Measurements from ENCODE around the gene KRT81. TPM values are rescaled to one million over a fixed set of nuclear protein-coding genes. Genes with fewer than 3 reads are reported as not detected.

Gene KRT81
- total RNA-seq, 1 experiment from 2014 or later: 0.90 TPM

DNA sequence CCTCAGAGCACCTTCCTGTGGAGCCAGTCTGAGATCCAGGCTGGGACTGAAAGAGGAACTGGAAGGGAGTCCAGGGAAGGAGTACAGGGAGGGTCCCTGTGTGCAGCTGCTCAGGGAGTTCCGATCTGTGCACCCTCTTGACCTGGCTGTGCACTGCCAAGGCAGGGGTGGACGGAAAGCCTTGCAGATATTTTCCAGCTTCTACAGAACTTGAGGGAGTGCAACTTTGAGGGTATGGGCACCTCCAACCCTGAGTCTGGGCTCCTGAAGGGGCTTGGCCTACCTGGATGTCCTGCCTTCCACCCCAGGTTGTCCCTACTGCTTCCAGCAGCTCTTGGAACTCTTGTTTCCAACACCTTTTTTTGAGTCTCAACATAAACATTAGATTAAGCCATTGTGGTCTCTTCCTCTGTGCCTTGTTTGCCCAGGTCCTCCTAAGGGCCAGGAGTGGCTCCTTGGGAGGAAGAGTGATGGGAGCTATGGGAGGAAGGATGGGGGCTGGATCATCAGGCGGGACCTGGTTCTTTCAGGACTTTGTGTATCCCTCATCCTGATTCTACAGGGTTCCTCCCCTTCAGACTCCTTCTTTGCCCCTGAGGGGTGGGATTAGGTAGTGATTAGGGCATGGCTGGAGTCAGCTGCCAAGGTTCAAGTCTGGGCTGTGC is 54.8 kb downstream of the KRT81 start:
- ChIA-PET CTCF (interaction anchor here (0.8 kb wide), 1 partner anchor 92 kb away, joined by 3 read pairs; no protein-coding TSS in a partner anchor), POLR2A (no interaction called here)
- Histone ChIP-seq H3K27ac (ENCODE audit: low read length) (peak overlapping the region; percentile 65), H3K4me1 (ENCODE audit: control insufficient read depth, insufficient read depth, low read length) (peaks cover 36% of the 10 kb centered on the region), H3K9me3 (ENCODE audit: control insufficient read depth, insufficient read depth, low read depth, low read length) (no peaks in the 10 kb centered on the region), H3K36me3 (ENCODE audit: control insufficient read depth, insufficient read depth, low read length) (no peaks in the 10 kb centered on the region), H3K27me3 (ENCODE audit: control insufficient read depth, insufficient read depth, low read length) (no peaks in the 10 kb centered on the region), H3K4me3 (ENCODE audit: low read depth in 2 of 2, low read length in 2 of 2) (no peak overlapping the region)
- intact Hi-C loops (cut with micrococcal nuclease; ENCODE audit: unreplicated experiment) (no loop called here), in situ Hi-C loops (cut with HindIII; ENCODE audit: low pct_unique_long_range_greater_than_20kb, low sequenced_read_pairs) (no loop called here)
- DNase-seq (ENCODE audit: low read depth, low spot score): no peak
- no peak; the same call in 1 of the 2 replicates for ATAC-seq
- TF ChIP-seq, protein P1, sequence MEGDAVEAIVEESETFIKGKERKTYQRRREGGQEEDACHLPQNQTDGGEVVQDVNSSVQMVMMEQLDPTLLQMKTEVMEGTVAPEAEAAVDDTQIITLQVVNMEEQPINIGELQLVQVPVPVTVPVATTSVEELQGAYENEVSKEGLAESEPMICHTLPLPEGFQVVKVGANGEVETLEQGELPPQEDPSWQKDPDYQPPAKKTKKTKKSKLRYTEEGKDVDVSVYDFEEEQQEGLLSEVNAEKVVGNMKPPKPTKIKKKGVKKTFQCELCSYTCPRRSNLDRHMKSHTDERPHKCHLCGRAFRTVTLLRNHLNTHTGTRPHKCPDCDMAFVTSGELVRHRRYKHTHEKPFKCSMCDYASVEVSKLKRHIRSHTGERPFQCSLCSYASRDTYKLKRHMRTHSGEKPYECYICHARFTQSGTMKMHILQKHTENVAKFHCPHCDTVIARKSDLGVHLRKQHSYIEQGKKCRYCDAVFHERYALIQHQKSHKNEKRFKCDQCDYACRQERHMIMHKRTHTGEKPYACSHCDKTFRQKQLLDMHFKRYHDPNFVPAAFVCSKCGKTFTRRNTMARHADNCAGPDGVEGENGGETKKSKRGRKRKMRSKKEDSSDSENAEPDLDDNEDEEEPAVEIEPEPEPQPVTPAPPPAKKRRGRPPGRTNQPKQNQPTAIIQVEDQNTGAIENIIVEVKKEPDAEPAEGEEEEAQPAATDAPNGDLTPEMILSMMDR (IDR thresholded peaks at IDR 0.05): no peak
- TF ChIP-seq TCF7L2 (IDR thresholded peaks at IDR 0.05; ENCODE audit: low read depth, low read length) (no peak), SIN3A (IDR thresholded peaks at IDR 0.05; ENCODE audit: borderline replicate concordance, insufficient read depth, low read depth, low read length) (no peak), POLR2AphosphoS5 (IDR thresholded peaks at IDR 0.05; ENCODE audit: low read depth, low read length) (no peak)
- TF ChIP-seq, protein P2, sequence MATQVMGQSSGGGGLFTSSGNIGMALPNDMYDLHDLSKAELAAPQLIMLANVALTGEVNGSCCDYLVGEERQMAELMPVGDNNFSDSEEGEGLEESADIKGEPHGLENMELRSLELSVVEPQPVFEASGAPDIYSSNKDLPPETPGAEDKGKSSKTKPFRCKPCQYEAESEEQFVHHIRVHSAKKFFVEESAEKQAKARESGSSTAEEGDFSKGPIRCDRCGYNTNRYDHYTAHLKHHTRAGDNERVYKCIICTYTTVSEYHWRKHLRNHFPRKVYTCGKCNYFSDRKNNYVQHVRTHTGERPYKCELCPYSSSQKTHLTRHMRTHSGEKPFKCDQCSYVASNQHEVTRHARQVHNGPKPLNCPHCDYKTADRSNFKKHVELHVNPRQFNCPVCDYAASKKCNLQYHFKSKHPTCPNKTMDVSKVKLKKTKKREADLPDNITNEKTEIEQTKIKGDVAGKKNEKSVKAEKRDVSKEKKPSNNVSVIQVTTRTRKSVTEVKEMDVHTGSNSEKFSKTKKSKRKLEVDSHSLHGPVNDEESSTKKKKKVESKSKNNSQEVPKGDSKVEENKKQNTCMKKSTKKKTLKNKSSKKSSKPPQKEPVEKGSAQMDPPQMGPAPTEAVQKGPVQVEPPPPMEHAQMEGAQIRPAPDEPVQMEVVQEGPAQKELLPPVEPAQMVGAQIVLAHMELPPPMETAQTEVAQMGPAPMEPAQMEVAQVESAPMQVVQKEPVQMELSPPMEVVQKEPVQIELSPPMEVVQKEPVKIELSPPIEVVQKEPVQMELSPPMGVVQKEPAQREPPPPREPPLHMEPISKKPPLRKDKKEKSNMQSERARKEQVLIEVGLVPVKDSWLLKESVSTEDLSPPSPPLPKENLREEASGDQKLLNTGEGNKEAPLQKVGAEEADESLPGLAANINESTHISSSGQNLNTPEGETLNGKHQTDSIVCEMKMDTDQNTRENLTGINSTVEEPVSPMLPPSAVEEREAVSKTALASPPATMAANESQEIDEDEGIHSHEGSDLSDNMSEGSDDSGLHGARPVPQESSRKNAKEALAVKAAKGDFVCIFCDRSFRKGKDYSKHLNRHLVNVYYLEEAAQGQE (IDR thresholded peaks at IDR 0.05; ENCODE audit: insufficient read depth in 1 of 2, low read depth in 2 of 2, low read length in 1 of 2): no peak
- no TSS peak for BruUV-seq (replicated peaks)

Other genes with a start within 250 kb of the KRT81 start
- 2.0 TPM for gene NR4A1, start 240.1 kb downstream of the KRT81 start, total RNA-seq (2021; ENCODE audit: unreplicated experiment)
- 64.9 TPM for gene ATG101, start 221.6 kb downstream of the KRT81 start, total RNA-seq (2021; ENCODE audit: unreplicated experiment)
- gene SMIM41, start 211.8 kb downstream of the KRT81 start, total RNA-seq (2021; ENCODE audit: unreplicated experiment): not detected
- gene KRT80, start 99.5 kb downstream of the KRT81 start, total RNA-seq (2021; ENCODE audit: unreplicated experiment): 51.5 TPM
- gene KRT7, start 58.3 kb downstream of the KRT81 start, total RNA-seq (2021; ENCODE audit: unreplicated experiment): 16.8 TPM
- 1.1 TPM for gene KRT86, start 16.9 kb downstream of the KRT81 start, total RNA-seq (2021; ENCODE audit: unreplicated experiment)
- gene KRT83, start 29.9 kb upstream of the KRT81 start, total RNA-seq (2021; ENCODE audit: unreplicated experiment): 0.28 TPM
- gene KRT85, start 75.9 kb upstream of the KRT81 start, total RNA-seq (2021; ENCODE audit: unreplicated experiment): not detected
- gene KRT84, start 94.1 kb upstream of the KRT81 start, total RNA-seq (2021; ENCODE audit: unreplicated experiment): not detected
- not detected for gene KRT82, start 114.8 kb upstream of the KRT81 start, total RNA-seq (2021; ENCODE audit: unreplicated experiment)
- gene KRT75, start 142.8 kb upstream of the KRT81 start, total RNA-seq (2021; ENCODE audit: unreplicated experiment): 0.15 TPM
- not detected for gene KRT6B, start 160.6 kb upstream of the KRT81 start, total RNA-seq (2021; ENCODE audit: unreplicated experiment)
- gene KRT6C, start 182.3 kb upstream of the KRT81 start, total RNA-seq (2021; ENCODE audit: unreplicated experiment): not detected
- not detected for gene KRT6A, start 201.7 kb upstream of the KRT81 start, total RNA-seq (2021; ENCODE audit: unreplicated experiment)
- not detected for gene KRT5, start 228.9 kb upstream of the KRT81 start, total RNA-seq (2021; ENCODE audit: unreplicated experiment)

Data from Panc1 (cell line).